HepG2 (cell line): Measurements from ENCODE around the gene APRT. TPM values are rescaled to one million over a fixed set of nuclear protein-coding genes. Genes with fewer than 3 reads are reported as not detected.
A peak's percentile ranks its signal among the peaks of the same experiment; 100 is the strongest.

ENCODE experiments used
- AKNA ChIP-seq: sonication (generic); formaldehyde crosslinking; IDR thresholded peaks from 2 replicates; pipeline ENCODE4 v1.4.0; 2020; ENCODE audit warnings: missing genetic modification reagents, borderline replicate concordance
- MAFF ChIP-seq: IDR thresholded peaks from 2 replicates; pipeline ENCODE4 v1.6.1; 2011; ENCODE audit warnings: low read depth, low read length, improper control_type of control experiment
- MAFK ChIP-seq, 2 experiments: IDR thresholded peaks in 1 of 2; conservative IDR thresholded peaks in 1 of 2; 2 replicates each; pipeline ENCODE4 v1.6.1; 2011; ENCODE audit warnings: improper control_type of control experiment in 2 of 2, low read length in 2 of 2
- MIXL1 ChIP-seq: IDR thresholded peaks from 2 replicates; pipeline ENCODE4 v1.6.1; 2016
- POLR2AphosphoS2 ChIP-seq: IDR thresholded peaks from 2 replicates; pipeline ENCODE4 v1.6.1; 2011; ENCODE audit warnings: low read depth, low read length, improper control_type of control experiment
- SATB2 ChIP-seq: sonication (generic); formaldehyde crosslinking; IDR thresholded peaks from 2 replicates; pipeline ENCODE4 v1.5.0; 2020; ENCODE audit warnings: missing genetic modification reagents
- SMAD3 ChIP-seq: sonication (generic); formaldehyde crosslinking; IDR thresholded peaks from 2 replicates; pipeline ENCODE4 v1.4.0; 2020; ENCODE audit warnings: missing genetic modification reagents
- SNAPC4 ChIP-seq: sonication (generic); formaldehyde crosslinking; IDR thresholded peaks from 2 replicates; pipeline ENCODE4 v1.4.0; 2020; ENCODE audit warnings: mild to moderate bottlenecking, missing genetic modification reagents
- SP140L ChIP-seq: sonication (generic); formaldehyde crosslinking; IDR thresholded peaks from 2 replicates; pipeline ENCODE4 v1.4.0; 2020; ENCODE audit warnings: missing genetic modification reagents, borderline replicate concordance
- YEATS2 ChIP-seq: sonication (generic); formaldehyde crosslinking; IDR thresholded peaks from 2 replicates; pipeline ENCODE4 v1.4.0; 2020; ENCODE audit warnings: missing genetic modification reagents, borderline replicate concordance
- ZBTB10 ChIP-seq: sonication (generic); formaldehyde crosslinking; IDR thresholded peaks from 2 replicates; pipeline ENCODE4 v1.4.0; 2020; ENCODE audit warnings: missing genetic modification reagents, borderline replicate concordance
- ZFP36 ChIP-seq: fragments of 150-350 bp; IDR thresholded peaks from 2 replicates; pipeline ENCODE4 v1.6.1; 2018; ENCODE audit warnings: borderline replicate concordance, low read length, low read depth; ENCODE audit not compliant: partially characterized antibody
- ZFYVE20 ChIP-seq: sonication (generic); formaldehyde crosslinking; IDR thresholded peaks from 2 replicates; pipeline ENCODE4 v1.8.0; 2023; ENCODE audit warnings: low read depth, mild to moderate bottlenecking, moderate library complexity, missing genetic modification reagents, borderline replicate concordance
- ZMYM4 ChIP-seq: sonication (generic); formaldehyde crosslinking; IDR thresholded peaks from 2 replicates; pipeline ENCODE4 v1.8.1; 2023; ENCODE audit warnings: mild to moderate bottlenecking, missing genetic modification reagents
- ZNF446 ChIP-seq: sonication (generic); formaldehyde crosslinking; IDR thresholded peaks from 2 replicates; pipeline ENCODE4 v1.5.0; 2020; ENCODE audit warnings: mild to moderate bottlenecking, missing genetic modification reagents
- ZNF709 ChIP-seq: sonication (generic); formaldehyde crosslinking; IDR thresholded peaks from 2 replicates; pipeline ENCODE4 v1.5.0; 2020; ENCODE audit warnings: mild to moderate bottlenecking, missing genetic modification reagents
- polyA plus RNA-seq, 8 experiments: library from polyadenylated mRNA; depleted of rRNA in 3 of 8; stranded (reverse) in 7 of 8; unstranded in 1 of 8; fragments of >200 nt; fragmentation: Illumina TruSeq in 4 of 8; extraction: Trizol in 4 of 8; gene quantifications; 2 replicates each; pipeline versions ENCODE4 v1.2.1 to v1.2.3, GENCODE V29; 2011 to 2016; ENCODE audit warnings: low read depth in 4 of 8, missing spikeins in 1 of 8, mixed read lengths in 1 of 8; ENCODE audit not compliant: insufficient read depth in 1 of 8
- total RNA-seq, 5 experiments: library from RNA; depleted of rRNA; stranded (reverse); fragments of >200 nt; fragmentation: Illumina TruSeq; extraction: Trizol; gene quantifications; 2 replicates each; pipeline ENCODE4 v1.2.3, GENCODE V29; 2016; ENCODE audit warnings: low read depth in 1 of 5

The APRT gene
- total and polyA plus RNA-seq, 2 of the 13 experiments (the other 11 are each of a cell fraction or from before 2014, with no cell fraction given), result 155 to 242 TPM

- TF ChIP-seq ZBTB10 (CRISPR knock-in tag), result peak; percentile 17; the same call in 1 of the 2 replicates
- peak; percentile 50; the same call in 1 of the 2 replicates for TF ChIP-seq ZNF446 (CRISPR knock-in tag)
- TF ChIP-seq MIXL1 (CRISPR knock-in tag), result no peak
- TF ChIP-seq MAFF, result no peak
- TF ChIP-seq SP140L (CRISPR knock-in tag), result no peak
- no peak for TF ChIP-seq MAFK (conservative IDR thresholded peaks at IDR 0.05 in 1 of 2, IDR thresholded peaks at IDR 0.05 in 1 of 2; ENCODE audit: low read length in 2 of 2)
- TF ChIP-seq AKNA (CRISPR knock-in tag), result 0 out of 2 replicates have a peak, but pooled peaks have one; percentile 78
- no peak for TF ChIP-seq SMAD3
- TF ChIP-seq POLR2AphosphoS2, result no peak
- 0 out of 2 replicates have a peak, but pooled peaks have one; percentile 43 for TF ChIP-seq SNAPC4 (CRISPR knock-in tag)
- TF ChIP-seq YEATS2, result peak; percentile 73
- TF ChIP-seq ZFYVE20 (CRISPR knock-in tag), result peak; percentile 62; the same call in 1 of the 2 replicates
- no peak for TF ChIP-seq ZFP36
- peak; percentile 75; the same call in 1 of the 2 replicates for TF ChIP-seq SATB2
- peak; percentile 27; the same call in 1 of the 2 replicates for TF ChIP-seq ZMYM4 (CRISPR knock-in tag)
- TF ChIP-seq ZNF709, result peak; percentile 90; the same call in 1 of the 2 replicates
Measured at GRCh38 chr16:88803264-88803987, 8.3 kb downstream of the APRT start, which contains the start of gene CDT1 (continued).
